Neural cell (in vitro differentiated cells): ENCODE results near the gene C1S.

Experiments
- CTCF ChIP-seq: fragments of 450-650 bp; IDR thresholded peaks from 2 replicates; pipeline ENCODE4 v1.5.1; 2014; ENCODE audit warnings: antibody characterized with exemption, mild to moderate bottlenecking, moderate library complexity; ENCODE audit not compliant: poor library complexity, severe bottlenecking
- EP300 ChIP-seq: fragments of 450-650 bp; conservative IDR thresholded peaks from 2 replicates; pipeline ENCODE4 v1.6.1; 2014; ENCODE audit warnings: antibody characterized with exemption, mild to moderate bottlenecking, moderate library complexity; ENCODE audit not compliant: poor library complexity, severe bottlenecking
- POLR2AphosphoS5 ChIP-seq: IDR thresholded peaks from 2 replicates; pipeline ENCODE4 v1.6.1; 2012
- REST ChIP-seq: IDR thresholded peaks from 2 replicates; pipeline ENCODE4 v1.6.1; 2012; ENCODE audit warnings: borderline replicate concordance

- TF ChIP-seq CTCF = no peak
- no peak for TF ChIP-seq REST
- TF ChIP-seq EP300 = no peak
- TF ChIP-seq POLR2AphosphoS5 = no peak
These were observed 38.9 kb downstream of the C1S start for GRCh38 chr12:7099290-7099996.
